Measurements from ENCODE around the gene ZNF552. TPM values are rescaled to one million over a fixed set of nuclear protein-coding genes. Genes with fewer than 3 reads are reported as not detected.
"Not testable (repeated sequence)": the region's sequence is repeated elsewhere in the genome, so short reads cannot be mapped to it uniquely, and the experiment has no call there.

Gene ZNF552
- total and polyA plus RNA-seq, 8 donors, result 3.4 to 5.8 (median 4.1) TPM

- 92 to 98% methylated on average over 4 of the region's 4 CpGs for WGBS, 2 donors
Measured at GRCh38 chr19:57802269-57802668, 12.4 kb downstream of the ZNF552 start.

GRCh38 chr19:57800696-57801095 is 14.0 kb downstream of the ZNF552 start:
- no peaks in the 10 kb centered on the region for H3K9me3 ChIP-seq

More at GRCh38 chr19:57802269-57802668, 12.4 kb downstream of the ZNF552 start:
- DNase-seq (no peak), FAIRE-seq (no peak), ATAC-seq (no peak)
- no peaks in the 10 kb centered on the region for H3K36me3 ChIP-seq
- H3K4me1 ChIP-seq, result peaks cover 0 to 3% (median 0%) of the 10 kb centered on the region in 3 donors
- no peaks in the 10 kb centered on the region for H3K9me3 ChIP-seq
- intact Hi-C loops (cut with DNase I), result no loop called here
- H3K4me3 ChIP-seq, result no peak overlapping the region
- no peak overlapping the region for H3K27ac ChIP-seq
- TF ChIP-seq CTCF (IDR thresholded peaks at IDR 0.05), result no peak
- H3K27me3 ChIP-seq, result no peaks in the 10 kb centered on the region

GRCh38 chr19:57796580-57796979 is 18.1 kb downstream of the ZNF552 start:
- H3K27me3 ChIP-seq; intact Hi-C loops (cut with DNase I); DNase-seq; FAIRE-seq; H3K27ac ChIP-seq; H3K4me3 ChIP-seq; H3K36me3 ChIP-seq; H3K9me3 ChIP-seq; H3K4me1 ChIP-seq; ATAC-seq: not testable (repeated sequence)
- WGBS, 2 donors, result 98 to 100% methylated on average over 1 of the region's 1 CpG

More at GRCh38 chr19:57800696-57801095, 14.0 kb downstream of the ZNF552 start:
- 81 to 82% methylated on average over 5 of the region's 5 CpGs for WGBS, 2 donors
- TF ChIP-seq CTCF (IDR thresholded peaks at IDR 0.05), result no peak
- no peak for DNase-seq
- no peak for ATAC-seq
- no peaks in the 10 kb centered on the region for H3K27me3 ChIP-seq
- H3K4me1 ChIP-seq, result peaks cover 0 to 3% (median 0%) of the 10 kb centered on the region in 3 donors
- H3K36me3 ChIP-seq, result peaks cover 0 to 8% (median 0%) of the 10 kb centered on the region in 3 donors
- intact Hi-C loops (cut with DNase I), result no loop called here
- peak overlapping the region in 1 of 4 donors; percentile 12 for H3K27ac ChIP-seq
- no peak for FAIRE-seq
- no peak overlapping the region for H3K4me3 ChIP-seq

- Histone ChIP-seq H3K4me3 (no peak overlapping the region), H3K9me3 (no peaks in the 10 kb centered on the region), H3K36me3 (no peaks in the 10 kb centered on the region), H3K27ac (no peak overlapping the region), H3K27me3 (no peaks in the 10 kb centered on the region), H3K4me1 (no peaks in the 10 kb centered on the region)
- no peak for TF ChIP-seq CTCF (IDR thresholded peaks at IDR 0.05)
- no peak for FAIRE-seq
- no peak for DNase-seq
- ATAC-seq, result no peak
- 98 to 99% methylated on average over 4 of the region's 4 CpGs for WGBS, 2 donors
- intact Hi-C loops (cut with DNase I), result no loop called here
Measured at GRCh38 chr19:57789288-57789687, 25.4 kb downstream of the ZNF552 start.

- H3K27ac ChIP-seq, result no peak overlapping the region
- no peaks in the 10 kb centered on the region for H3K4me1 ChIP-seq
- FAIRE-seq (no peak), ATAC-seq (no peak), DNase-seq (no peak)
- intact Hi-C loops (cut with DNase I), result no loop called here
- H3K9me3 ChIP-seq, result no peaks in the 10 kb centered on the region
- H3K4me3 ChIP-seq, result no peak overlapping the region
- no peaks in the 10 kb centered on the region for H3K36me3 ChIP-seq
- H3K27me3 ChIP-seq, result no peaks in the 10 kb centered on the region
- no peak for TF ChIP-seq CTCF (IDR thresholded peaks at IDR 0.05)
Measured at GRCh38 chr19:57788114-57788692, 26.5 kb downstream of the ZNF552 start.

All from pancreas (tissue), 10 donors.